H1 (cell line): Measurements from ENCODE around the gene SP8. TPM values are rescaled to one million over a fixed set of nuclear protein-coding genes. Genes with fewer than 3 reads are reported as not detected.
A peak's percentile ranks its signal among the peaks of the same experiment; 100 is the strongest.

Experiments used
- CTCF ChIA-PET: fragments of 300-600 bp; sonication (Branson Sonifier 250); formaldehyde crosslinking; loops from one replicate; lab custom pipeline; 2021; ENCODE audit not compliant: partially characterized antibody; lab: Charles Lee
- POLR2A ChIA-PET: fragments of 300-600 bp; sonication (Branson Sonifier 250); formaldehyde crosslinking; loops from one replicate; lab custom pipeline; 2021; ENCODE audit warnings: inconsistent platforms; ENCODE audit not compliant: partially characterized antibody; lab: Charles Lee
- DNase-seq, 2 experiments: peaks; one replicate each; pipeline versions ENCODE4 v3.0.0 to v3.0.0-alpha.2; 2010 to 2022; ENCODE audit warnings: low spot score in 2 of 2, low read depth in 1 of 2, mixed read lengths in 1 of 2
- FAIRE-seq: peaks from 2 replicates; lab custom pipeline; 2011; peaks lifted over from hg19 to GRCh38; lab: Jason Lieb, UNC
- H2AFZ ChIP-seq: 2 replicates; pipeline ENCODE4 v1.8.1; 2012; ENCODE audit warnings: low read length, inconsistent platforms
- H2AK5ac ChIP-seq: 2 replicates; pipeline ENCODE4 v1.6.1; 2013; ENCODE audit warnings: low read depth, low read length
- H2BK120ac ChIP-seq: replicated peaks from 2 replicates; pipeline ENCODE3; 2013; ENCODE audit warnings: low read depth, low read length, inconsistent platforms
- H2BK12ac ChIP-seq: 2 replicates; pipeline ENCODE4 v1.6.1; 2013; ENCODE audit warnings: low read depth, low read length
- H2BK15ac ChIP-seq: 2 replicates; pipeline ENCODE4 v1.6.1; 2013; ENCODE audit warnings: low read length
- H2BK20ac ChIP-seq: 2 replicates; pipeline ENCODE4 v1.6.1; 2013; ENCODE audit warnings: low read length
- H2BK5ac ChIP-seq: 2 replicates; pipeline ENCODE4 v1.6.1; 2013; ENCODE audit warnings: low read depth, low read length
- H3K14ac ChIP-seq: 2 replicates; pipeline ENCODE4 v1.6.1; 2013; ENCODE audit warnings: inconsistent platforms; ENCODE audit not compliant: insufficient read length
- H3K18ac ChIP-seq: 2 replicates; pipeline ENCODE4 v1.6.1; 2013; ENCODE audit warnings: low read length; ENCODE audit errors: extremely low read depth
- H3K23ac ChIP-seq: 2 replicates; pipeline ENCODE4 v1.6.1; 2013; ENCODE audit warnings: inconsistent platforms; ENCODE audit not compliant: insufficient read length
- H3K23me2 ChIP-seq: 2 replicates; pipeline ENCODE4 v1.6.1; 2013; ENCODE audit warnings: low read depth, low read length
- H3K27ac ChIP-seq: 2 replicates; pipeline ENCODE4 v1.6.1; 2011; ENCODE audit warnings: low read depth, low read length, inconsistent platforms
- H3K27me3 ChIP-seq, 4 experiments: replicated peaks in 1 of 4; 1 replicate in 1 of 4; 2 replicates in 3 of 4; pipeline versions ENCODE4 v1.6.1 to v1.8.1; 2011 to 2013; ENCODE audit warnings: low read length in 3 of 4, mild to moderate bottlenecking in 3 of 4, inconsistent platforms in 2 of 4, mixed read lengths in 2 of 4, moderate library complexity in 1 of 4; ENCODE audit not compliant: control insufficient read depth in 3 of 4, insufficient read depth in 3 of 4; ENCODE audit errors: extremely low read depth in 1 of 4
- H3K36me3 ChIP-seq, 4 experiments: 2 replicates each; pipeline versions ENCODE4 v1.6.1 to v1.8.1; 2011 to 2013; ENCODE audit warnings: mild to moderate bottlenecking in 4 of 4, low read length in 3 of 4, moderate library complexity in 2 of 4, control low read depth in 1 of 4, inconsistent platforms in 1 of 4; ENCODE audit not compliant: insufficient read depth in 4 of 4, control insufficient read depth in 2 of 4
- H3K4ac ChIP-seq: replicated peaks from 2 replicates; pipeline ENCODE3; 2013; ENCODE audit warnings: low read length, low read depth, mixed read lengths, inconsistent platforms; ENCODE audit not compliant: insufficient read length
- H3K4me1 ChIP-seq, 4 experiments: replicated peaks in 1 of 4; 1 replicate in 1 of 4; 2 replicates in 3 of 4; pipeline versions ENCODE4 v1.6.1 to v1.8.1; 2011 to 2013; ENCODE audit warnings: low read length in 3 of 4, inconsistent platforms in 2 of 4, mixed read lengths in 1 of 4; ENCODE audit not compliant: insufficient read depth in 4 of 4, control insufficient read depth in 3 of 4
- H3K4me2 ChIP-seq, 2 experiments: 2 replicates each; pipeline versions ENCODE4 v1.6.1 to v1.8.1; 2011 to 2013; ENCODE audit warnings: low read depth in 2 of 2, low read length in 2 of 2, control low read depth in 1 of 2, inconsistent platforms in 1 of 2, mild to moderate bottlenecking in 1 of 2; ENCODE audit not compliant: insufficient read depth in 1 of 2
- H3K4me3 ChIP-seq, 4 experiments: fragments of 200-600, 300-600 bp in 1 of 4; sonication (generic), shearing (Covaris generic), sonication (Bioruptor Twin) in 1 of 4; 2 replicates each; pipeline versions ENCODE4 v1.5.1 to v1.8.1; 2011 to 2016; ENCODE audit warnings: low read length in 4 of 4, low read depth in 3 of 4, control low read depth in 2 of 4, inconsistent platforms in 2 of 4, mild to moderate bottlenecking in 2 of 4, mixed read lengths in 1 of 4, moderate library complexity in 1 of 4; ENCODE audit not compliant: insufficient read depth in 2 of 4; ENCODE audit errors: extremely low read depth in 1 of 4
- H3K56ac ChIP-seq: replicated peaks from 2 replicates; pipeline ENCODE3; 2013; ENCODE audit warnings: low read depth, mild to moderate bottlenecking, mixed read lengths, low read length, inconsistent platforms; ENCODE audit not compliant: insufficient read length
- H3K79me1 ChIP-seq: 2 replicates; pipeline ENCODE4 v1.6.1; 2013; ENCODE audit warnings: low read depth, low read length, control low read depth
- H3K79me2 ChIP-seq, 2 experiments: 2 replicates each; pipeline versions ENCODE4 v1.6.1 to v1.8.1; 2012 to 2013; ENCODE audit warnings: low read length in 2 of 2, mild to moderate bottlenecking in 2 of 2, inconsistent platforms in 1 of 2; ENCODE audit not compliant: insufficient read depth in 2 of 2, control insufficient read depth in 1 of 2
- H3K9ac ChIP-seq, 4 experiments: replicated peaks in 1 of 4; 1 replicate in 1 of 4; 2 replicates in 3 of 4; pipeline versions ENCODE4 v1.6.1 to v1.8.1; 2011 to 2013; ENCODE audit warnings: low read depth in 3 of 4, low read length in 3 of 4, control low read depth in 2 of 4, mild to moderate bottlenecking in 2 of 4, moderate library complexity in 2 of 4, inconsistent platforms in 1 of 4; ENCODE audit errors: extremely low read depth in 1 of 4
- H3K9me3 ChIP-seq, 2 experiments: 2 replicates each; pipeline versions ENCODE4 v1.6.1 to v1.8.1; 2012 to 2013; ENCODE audit warnings: mild to moderate bottlenecking in 2 of 2, moderate library complexity in 2 of 2, control low read depth in 1 of 2, inconsistent platforms in 1 of 2, low read depth in 1 of 2, low read length in 1 of 2, mixed read lengths in 1 of 2; ENCODE audit not compliant: insufficient read depth in 2 of 2
- H4K20me1 ChIP-seq, 2 experiments: replicated peaks in 1 of 2; 2 replicates each; pipeline versions ENCODE3 to v1.8.1; 2011 to 2013; ENCODE audit warnings: inconsistent platforms in 2 of 2, low read length in 2 of 2, mild to moderate bottlenecking in 1 of 2; ENCODE audit not compliant: insufficient read depth in 2 of 2, control insufficient read depth in 1 of 2
- H4K5ac ChIP-seq: 2 replicates; pipeline ENCODE4 v1.6.1; 2013; ENCODE audit warnings: low read length, low read depth, mixed read lengths, inconsistent platforms; ENCODE audit not compliant: insufficient read length
- H4K8ac ChIP-seq: 2 replicates; pipeline ENCODE4 v1.8.0; 2013; ENCODE audit warnings: mild to moderate bottlenecking, moderate library complexity, low read length, inconsistent platforms; ENCODE audit not compliant: insufficient read depth; ENCODE audit errors: extremely low read depth
- H4K91ac ChIP-seq: replicated peaks from 2 replicates; pipeline ENCODE3; 2013; ENCODE audit warnings: low read length, mixed read lengths, inconsistent platforms; ENCODE audit not compliant: insufficient read length
- BCL11A ChIP-seq, 2 experiments: IDR thresholded peaks; one replicate each; pipeline ENCODE4 v1.6.1; 2011; ENCODE audit warnings: low read depth in 2 of 2, low read length in 2 of 2, mild to moderate bottlenecking in 2 of 2
- CREB1 ChIP-seq: IDR thresholded peaks from 2 replicates; pipeline ENCODE4 v1.6.1; 2012; ENCODE audit warnings: inconsistent platforms
- JUND ChIP-seq: IDR thresholded peaks from 2 replicates; pipeline ENCODE4 v1.6.1; 2011; ENCODE audit warnings: mild to moderate bottlenecking, improper control_type of control experiment, low read length
- KDM4A ChIP-seq: IDR thresholded peaks from one replicate; pipeline ENCODE4 v1.7.1; 2012; ENCODE audit warnings: low read depth, mild to moderate bottlenecking, moderate library complexity, low read length, inconsistent platforms; ENCODE audit not compliant: severe bottlenecking
- POU5F1 ChIP-seq: IDR thresholded peaks from 2 replicates; pipeline ENCODE4 v1.6.1; 2011; ENCODE audit warnings: low read depth, mild to moderate bottlenecking, low read length, moderate library complexity
- RXRA ChIP-seq: IDR thresholded peaks from 2 replicates; pipeline ENCODE4 v1.6.1; 2011; ENCODE audit warnings: low read depth, mild to moderate bottlenecking, low read length, moderate library complexity; ENCODE audit not compliant: insufficient read depth
- TAF1 ChIP-seq: IDR thresholded peaks from 2 replicates; pipeline ENCODE4 v1.6.1; 2011; ENCODE audit warnings: mild to moderate bottlenecking, low read depth, low read length
- TAF7 ChIP-seq: optimal IDR thresholded peaks from 2 replicates; pipeline ENCODE3; 2011; ENCODE audit warnings: low read depth, mild to moderate bottlenecking, inconsistent platforms, low read length, moderate library complexity, borderline replicate concordance
- TEAD4 ChIP-seq: IDR thresholded peaks from 2 replicates; pipeline ENCODE4 v1.6.1; 2012; ENCODE audit warnings: low read depth, low read length, inconsistent platforms, mixed read lengths
- WGBS, 2 experiments: shearing (Covaris generic) in 1 of 2; methylation state at CpG; one replicate each; pipeline versions ENCODE4 v1.1.6 to v1.1.7; 2013 to 2015; ENCODE audit warnings: low lambda C conversion rate in 2 of 2, mixed read lengths in 2 of 2, inconsistent platforms in 1 of 2, low coverage in 1 of 2, missing lambda C conversion rate in 1 of 2; ENCODE audit not compliant: insufficient replicate concordance in 2 of 2, insufficient coverage in 1 of 2, insufficient read length in 1 of 2; ENCODE audit errors: extremely low coverage in 1 of 2, missing lambda C conversion rate in 1 of 2; 5-methylcytosine and 5-hydroxymethylcytosine counted together
- polyA plus RNA-seq, 7 experiments: library from polyadenylated mRNA; depleted of rRNA in 3 of 7; stranded (reverse) in 5 of 7; unstranded in 2 of 7; fragments of >200 nt in 5 of 7; fragments of 200-250 nt in 2 of 7; gene quantifications; 1 replicate in 5 of 7; 2 replicates in 1 of 7; 4 replicates in 1 of 7; pipeline versions ENCODE4 v1.2.1 to v1.2.3, GENCODE V29; 2011 to 2013; ENCODE audit warnings: missing spikeins in 2 of 7, mixed read lengths in 2 of 7
- total RNA-seq: library from RNA; stranded (reverse); fragmentation: NEBNext Ultra II Directional; extraction: Animal tissue kit (Norgen Biotek cat#: 25700); gene quantifications from 2 replicates; pipeline ENCODE4 v1.2.1, GENCODE V29; 2021

Gene SP8
- total and polyA plus RNA-seq, 2 of the 8 experiments (the other 6 are each of a cell fraction or from before 2014, with no cell fraction given): 11.3 to 12.0 TPM

DNA sequence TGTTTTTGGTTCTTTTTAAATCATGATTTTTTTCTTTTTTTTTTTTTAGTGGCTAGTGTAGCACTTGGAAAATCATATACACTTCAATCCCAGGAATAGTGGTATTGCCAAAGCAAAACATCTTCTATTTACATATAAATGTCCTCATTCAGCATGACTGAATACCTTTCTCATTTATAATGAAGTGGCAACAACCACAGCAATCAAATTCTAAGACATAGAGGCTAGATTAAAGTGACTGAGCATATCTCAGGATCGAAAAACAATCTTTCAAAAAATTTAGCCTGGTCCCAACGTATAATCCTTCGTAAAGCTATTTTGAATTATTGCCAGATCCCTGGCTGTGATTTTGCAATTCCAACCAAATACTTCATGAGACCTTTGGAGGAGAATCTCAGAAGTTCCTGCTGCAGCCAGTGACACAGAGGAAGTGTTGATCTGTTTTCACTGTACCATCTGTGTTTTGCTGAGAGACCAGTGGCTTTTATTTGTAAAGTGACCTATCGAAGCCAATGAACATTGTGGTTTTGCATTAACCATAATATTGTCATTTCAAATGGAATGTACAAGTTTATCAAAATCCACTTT is 29.8 kb upstream of the SP8 start:
- no peaks in the 10 kb centered on the region for H4K20me1 ChIP-seq
- no peaks in the 10 kb centered on the region for H3K23me2 ChIP-seq
- no peak for TF ChIP-seq TEAD4
- TF ChIP-seq KDM4A: no peak
- no peak for TF ChIP-seq TAF7
- TF ChIP-seq POU5F1: no peak
- TF ChIP-seq JUND: no peak
- no peak for TF ChIP-seq CREB1
- no peak for TF ChIP-seq RXRA
- no peak for TF ChIP-seq TAF1
- no peak for TF ChIP-seq BCL11A (IDR thresholded peaks at IDR 0.05; ENCODE audit: low read depth in 2 of 2, low read length in 2 of 2)
- no peak overlapping the region for H2AK5ac ChIP-seq
- H2BK120ac ChIP-seq: no peak overlapping the region
- H2BK15ac ChIP-seq: no peak overlapping the region
- DNase-seq (no peak), FAIRE-seq (peak; percentile 63)
- H3K79me2 ChIP-seq: no peaks in the 10 kb centered on the region
- H4K91ac ChIP-seq: no peak overlapping the region
- H3K14ac ChIP-seq: no peak overlapping the region
- WGBS, 2 experiments: 13% methylated on average over 4 of the region's 4 CpGs; no CpG with 5 or more reads in 1 of the 2 experiments
- H3K36me3 ChIP-seq: no peaks in the 10 kb centered on the region
- H3K4ac ChIP-seq: peak overlapping the region; percentile 2
- no peak overlapping the region for H3K23ac ChIP-seq
- H3K27ac ChIP-seq: no peak overlapping the region
- peaks cover 0 to 6% (median 2%) of the 10 kb centered on the region in 4 experiments; a peak in 2 of 7 replicates for H3K4me1 ChIP-seq
- POLR2A ChIA-PET: interaction anchor here (0.5 to 0.7 kb wide), 3 partner anchors 15 to 860 kb away, joined by 3 read pairs; no protein-coding TSS in a partner anchor
- CTCF ChIA-PET: interaction anchor here (1.7 kb wide), 1 partner anchor 18 kb away, joined by 5 read pairs; no protein-coding TSS in a partner anchor
- peak overlapping the region; percentile 55; the same call in 1 of the 2 replicates for H2BK5ac ChIP-seq
- no peaks in the 10 kb centered on the region for H3K79me1 ChIP-seq
- H3K4me2 ChIP-seq: peak overlapping the region; percentile 46 to 56
- H4K5ac ChIP-seq: peak overlapping the region; percentile 98
- no peak overlapping the region for H3K9ac ChIP-seq
- peak overlapping the region in 1 of 4 experiments; percentile 36; a peak in 2 of 8 replicates for H3K4me3 ChIP-seq
- no peak overlapping the region for H4K8ac ChIP-seq
- no peak overlapping the region for H2AFZ ChIP-seq
- no peak overlapping the region for H3K56ac ChIP-seq
- H3K9me3 ChIP-seq: no peaks in the 10 kb centered on the region
- peak overlapping the region; percentile 26; the same call in 1 of the 2 replicates for H2BK20ac ChIP-seq
- H2BK12ac ChIP-seq: no peak overlapping the region
- 0 out of 2 replicates have a peak overlapping the region, but pooled peaks have one; percentile 3 for H3K18ac ChIP-seq
- no peaks in the 10 kb centered on the region for H3K27me3 ChIP-seq
